GM19239 (cell line): ENCODE results near the gene MIS12.

Experiments used
- DNase-seq: peaks from one replicate; pipeline ENCODE4 v3.0.0; 2011; ENCODE audit warnings: low spot score; ENCODE audit not compliant: insufficient read length
- FAIRE-seq: peaks from 2 replicates; lab custom pipeline; 2011; peaks lifted over from hg19 to GRCh38; lab: Jason Lieb, UNC

Gene MIS12

GRCh38 chr17:5530265-5531084, 44.1 kb downstream of the MIS12 start:
- FAIRE-seq: no peak
- no peak for DNase-seq

GRCh38 chr17:5531085-5531418, 44.7 kb downstream of the MIS12 start:
- FAIRE-seq: no peak
- no peak for DNase-seq

- no peak for DNase-seq
- FAIRE-seq: no peak
These were observed 46.2 kb downstream of the MIS12 start for GRCh38 chr17:5532581-5532980.

GRCh38 chr17:5533486-5534315, 47.3 kb downstream of the MIS12 start:
- no peak for FAIRE-seq
- DNase-seq: no peak

- FAIRE-seq (no peak), DNase-seq (no peak)
These were observed 49.1 kb downstream of the MIS12 start for GRCh38 chr17:5535436-5535835.

- FAIRE-seq (no peak), DNase-seq (no peak)
These were observed 50.7 kb downstream of the MIS12 start for GRCh38 chr17:5536866-5537650.

- DNase-seq: no peak
- FAIRE-seq: no peak
These were observed 52.9 kb downstream of the MIS12 start for GRCh38 chr17:5539286-5539685.

GRCh38 chr17:5540321-5540720, 54.0 kb downstream of the MIS12 start:
- FAIRE-seq: no peak
- DNase-seq: no peak
